Spleen (tissue), 7 donors: ENCODE data around the gene MCM10.

Experiments used
- CTCF ChIP-seq, 11 experiments: fragments of 200-600 bp in 7 of 11; fragments of 450-650 bp in 4 of 11; sonication (generic) in 4 of 11; IDR thresholded peaks in 8 of 11; conservative IDR thresholded peaks in 3 of 11; 1 replicate in 7 of 11; 2 replicates in 4 of 11; pipeline versions ENCODE4 v1.4.0 to v1.8.0; 2016 to 2021; ENCODE audit warnings: antibody characterized with exemption in 11 of 11, inconsistent platforms in 4 of 11, mild to moderate bottlenecking in 1 of 11
- POLR2A ChIP-seq, 3 donors: fragments of 450-650 bp; IDR thresholded peaks; one replicate each; pipeline ENCODE4 v1.5.1; 2017; ENCODE audit warnings: antibody characterized with exemption in 3 of 3, mild to moderate bottlenecking in 1 of 3
- POLR2AphosphoS5 ChIP-seq, 3 donors: sonication (generic); formaldehyde crosslinking; IDR thresholded peaks; one replicate each; pipeline ENCODE4 v1.5.1; 2017; ENCODE audit warnings: antibody characterized with exemption in 3 of 3
- donor health status: DM: no; HTN: no; CAD: no; lungs with moderate emphysema.
- donor health status: DM: no; HTN: no; CAD: no.
- donor health status: DM: no; HTN: no; CAD: no.

DNA sequence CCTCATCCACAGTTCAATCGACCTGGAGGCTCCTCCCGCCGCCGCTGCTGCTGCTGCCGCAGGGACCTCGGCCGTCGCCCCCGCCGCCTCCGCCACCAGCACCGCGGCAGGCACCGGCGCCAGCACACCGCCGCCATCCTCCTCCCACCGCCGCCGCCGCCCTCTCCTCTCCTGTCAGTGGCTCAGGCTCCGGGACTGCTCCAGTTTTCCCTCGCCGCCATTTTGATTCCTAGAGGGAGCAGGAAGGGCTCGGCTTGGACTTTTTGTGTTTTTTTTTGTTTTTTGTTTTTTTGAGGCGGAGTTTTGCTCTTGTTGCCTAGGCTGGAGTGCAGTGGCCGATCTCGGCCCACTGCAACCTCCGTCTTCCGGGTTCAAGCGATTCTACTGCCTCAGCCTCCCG lies 3.0 kb upstream of the MCM10 start:
- TF ChIP-seq CTCF (IDR thresholded peaks at IDR 0.05 in 8 of 11, conservative IDR thresholded peaks at IDR 0.05 in 3 of 11) = no peak
- peak in 1 of 3 donors; percentile 39 for TF ChIP-seq POLR2AphosphoS5 (IDR thresholded peaks at IDR 0.05)
- TF ChIP-seq POLR2A (IDR thresholded peaks at IDR 0.05) = no peak
